Keratinocyte (primary cell): Measurements from ENCODE around the gene ZDHHC20.

Experiments
- CTCF ChIP-seq, 3 experiments: IDR thresholded peaks in 1 of 3; conservative IDR thresholded peaks in 1 of 3; optimal IDR thresholded peaks in 1 of 3; 2 replicates in 2 of 3; 3 replicates in 1 of 3; pipeline versions ENCODE3 to v1.5.1; 2011; ENCODE audit warnings: low read length in 3 of 3, mild to moderate bottlenecking in 3 of 3, moderate library complexity in 2 of 3, control low read depth in 1 of 3, inconsistent platforms in 1 of 3; ENCODE audit not compliant: insufficient read depth in 2 of 3; ENCODE audit errors: extremely low read depth in 1 of 3
- EZH2 ChIP-seq: IDR thresholded peaks from one replicate; pipeline ENCODE4 v1.6.1; 2012; ENCODE audit warnings: inconsistent platforms, mild to moderate bottlenecking, low read length, moderate library complexity

GRCh38 chr13:21470785-21471184 is 11.7 kb upstream of the ZDHHC20 start:
- no peak for TF ChIP-seq CTCF (optimal IDR thresholded peaks at IDR 0.05 in 1 of 3, IDR thresholded peaks at IDR 0.05 in 1 of 3, conservative IDR thresholded peaks at IDR 0.05 in 1 of 3; ENCODE audit: extremely low read depth in 1 of 3, insufficient read depth in 2 of 3, low read length in 3 of 3)
- no peak for TF ChIP-seq EZH2
